Adipocyte (in vitro differentiated cells): ENCODE results near the gene DDX47.
"Not testable (repeated sequence)": the region's sequence is repeated elsewhere in the genome, so short reads cannot be mapped to it uniquely, and the experiment has no call there.

Experiments
- DNase-seq: peaks from one replicate; pipeline ENCODE4 v3.0.0-alpha.2; 2015; ENCODE audit warnings: low read depth
- H3K27me3 ChIP-seq: replicated peaks from 2 replicates; pipeline ENCODE4 v1.7.0; 2013; ENCODE audit warnings: mild to moderate bottlenecking, low read length, moderate library complexity; ENCODE audit not compliant: control insufficient read depth, insufficient read depth
- H3K36me3 ChIP-seq: 2 replicates; pipeline ENCODE4 v1.7.0; 2013; ENCODE audit warnings: low read length, mild to moderate bottlenecking, moderate library complexity; ENCODE audit not compliant: control insufficient read depth, insufficient read depth, severe bottlenecking
- H3K4me1 ChIP-seq: 2 replicates; pipeline ENCODE4 v1.7.0; 2013; ENCODE audit warnings: mild to moderate bottlenecking, low read length, moderate library complexity; ENCODE audit not compliant: control insufficient read depth, insufficient read depth
- H3K4me3 ChIP-seq: 2 replicates; pipeline ENCODE4 v1.7.0; 2013; ENCODE audit warnings: mild to moderate bottlenecking, low read length, moderate library complexity
- H3K9ac ChIP-seq: 2 replicates; pipeline ENCODE4 v1.7.0; 2013; ENCODE audit warnings: mild to moderate bottlenecking, low read length, moderate library complexity
- H3K9me3 ChIP-seq: 2 replicates; pipeline ENCODE4 v1.7.0; 2013; ENCODE audit warnings: mild to moderate bottlenecking, low read length, moderate library complexity; ENCODE audit not compliant: control insufficient read depth

DDX47 gene

DNA sequence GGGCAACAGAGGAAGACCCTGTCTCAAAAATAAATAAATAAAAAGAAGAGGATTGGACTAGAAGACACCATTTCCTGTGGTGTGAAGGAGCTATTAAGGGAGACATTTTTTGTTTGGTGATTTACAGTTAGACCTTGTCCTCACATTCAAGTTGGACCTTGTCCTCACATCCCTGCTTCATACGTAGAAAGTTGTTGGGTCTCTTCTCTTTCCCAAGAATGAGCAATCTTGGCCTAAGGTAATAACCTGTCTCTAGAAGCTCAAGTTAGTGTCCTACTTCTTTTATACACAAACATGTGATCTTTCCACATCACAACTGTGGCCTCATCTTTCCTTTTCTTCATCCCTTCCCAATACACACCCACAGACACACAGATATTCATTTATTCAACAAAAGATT is 14.7 kb upstream of the DDX47 start:
- DNase-seq = no peak
- no peaks in the 10 kb centered on the region for H3K9me3 ChIP-seq
- H3K4me1 ChIP-seq = peaks cover 5% of the 10 kb centered on the region
- no peak overlapping the region for H3K9ac ChIP-seq
- H3K36me3 ChIP-seq = no peaks in the 10 kb centered on the region
- no peak overlapping the region for H3K4me3 ChIP-seq
- H3K27me3 ChIP-seq = no peaks in the 10 kb centered on the region

DNA sequence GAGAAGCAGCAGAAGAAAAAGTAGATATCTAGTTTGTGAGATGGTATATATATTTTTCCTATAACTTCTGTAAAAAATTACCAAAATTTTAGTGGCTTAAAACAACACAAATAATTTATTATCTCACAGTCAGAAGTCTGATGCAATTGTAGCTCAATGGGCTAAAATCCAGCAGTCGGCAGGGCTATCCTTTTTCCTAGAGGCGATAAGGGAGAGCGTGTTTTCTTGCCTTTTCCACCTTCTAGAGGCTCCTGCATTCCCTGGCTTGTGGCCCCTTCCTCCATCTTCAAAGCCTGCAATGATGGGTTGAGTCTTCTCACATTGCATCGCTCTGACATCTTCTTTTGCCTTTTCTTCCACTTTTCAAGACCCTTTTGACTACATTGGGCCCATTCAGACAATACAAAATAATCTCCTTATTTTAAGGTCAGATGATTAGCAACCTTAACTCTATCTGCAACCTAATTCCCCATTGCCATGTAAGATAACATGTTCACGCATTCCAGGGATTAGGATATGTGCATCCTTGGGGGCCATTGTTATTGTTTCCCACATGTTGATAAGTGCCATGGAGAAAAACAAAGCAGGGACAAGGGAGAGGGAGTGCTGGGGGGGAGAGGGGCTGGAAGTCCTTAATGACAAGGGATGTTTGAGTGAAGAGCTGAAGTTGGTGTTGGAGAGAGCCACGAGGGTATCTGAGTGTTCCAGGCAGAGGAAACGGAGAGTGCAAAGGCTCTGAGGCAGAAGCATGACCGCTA is 13.8 kb upstream of the DDX47 start:
- Histone ChIP-seq H3K4me1 (peaks cover 13% of the 10 kb centered on the region), H3K9ac (no peak overlapping the region), H3K4me3 (no peak overlapping the region), H3K36me3 (no peaks in the 10 kb centered on the region), H3K9me3 (no peaks in the 10 kb centered on the region), H3K27me3 (no peaks in the 10 kb centered on the region)
- no peak for DNase-seq

DNA sequence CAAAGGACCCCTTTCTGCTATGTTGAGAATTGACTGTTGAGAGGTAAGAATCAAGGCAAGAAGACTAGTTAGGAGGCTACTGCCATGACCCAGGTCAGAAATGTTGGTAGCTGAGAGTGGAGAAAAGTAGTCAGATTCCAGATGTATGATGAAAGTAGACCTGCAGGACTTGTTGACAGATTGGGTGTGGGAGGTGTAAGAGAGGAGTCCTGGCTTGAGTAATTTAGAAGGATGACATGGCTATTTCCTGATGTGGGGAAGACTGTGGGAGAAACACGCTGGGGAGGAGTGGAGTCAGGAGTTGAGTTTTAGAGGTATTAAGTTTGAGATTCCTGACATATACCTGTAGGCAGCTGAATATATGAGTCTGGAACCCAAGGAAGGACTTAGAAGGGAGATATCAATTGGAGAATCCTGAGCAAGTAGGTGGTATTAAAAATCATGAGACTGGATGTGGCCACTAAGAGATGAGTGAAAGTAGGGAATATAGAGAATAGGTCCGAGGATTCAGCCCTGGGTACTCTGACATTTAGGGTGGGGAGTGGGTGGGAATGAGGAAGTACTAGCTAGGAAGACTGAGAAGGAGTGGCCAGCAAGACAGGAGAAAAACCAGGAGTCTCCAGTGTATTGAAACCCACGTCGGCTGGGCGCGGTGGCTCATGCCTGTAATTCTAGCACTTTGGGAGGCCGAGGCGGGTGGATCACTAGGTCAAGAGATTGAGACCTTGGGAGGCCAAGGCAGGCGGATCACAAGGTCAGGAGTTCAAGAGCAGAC is 12.6 kb upstream of the DDX47 start:
- H3K27me3 ChIP-seq = no peaks in the 10 kb centered on the region
- no peaks in the 10 kb centered on the region for H3K9me3 ChIP-seq
- no peak for DNase-seq
- peaks cover 14% of the 10 kb centered on the region for H3K4me1 ChIP-seq
- H3K9ac ChIP-seq = no peak overlapping the region
- no peak overlapping the region for H3K4me3 ChIP-seq
- no peaks in the 10 kb centered on the region for H3K36me3 ChIP-seq

DNA sequence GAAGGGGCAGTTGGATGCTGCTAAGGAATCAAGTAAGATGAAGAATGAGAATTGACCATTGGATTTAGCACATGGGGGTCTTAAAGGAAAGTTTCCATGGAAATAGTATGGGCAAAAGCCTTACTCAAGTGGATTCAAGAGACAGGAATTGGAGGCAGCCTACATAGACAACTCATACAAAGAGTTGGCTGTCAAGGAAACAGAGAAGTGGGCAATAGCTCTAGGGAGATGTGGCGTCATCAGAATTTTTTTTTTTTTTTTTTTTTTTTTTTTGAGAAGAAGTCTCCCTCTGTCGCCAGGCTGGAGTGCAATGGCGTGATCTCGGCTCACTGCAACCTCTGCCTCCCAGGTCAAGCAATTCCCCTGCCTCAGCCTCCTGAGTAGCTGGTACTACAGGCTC is 11.5 kb upstream of the DDX47 start:
- DNase-seq, H3K9me3 ChIP-seq: not testable (repeated sequence)

DNA sequence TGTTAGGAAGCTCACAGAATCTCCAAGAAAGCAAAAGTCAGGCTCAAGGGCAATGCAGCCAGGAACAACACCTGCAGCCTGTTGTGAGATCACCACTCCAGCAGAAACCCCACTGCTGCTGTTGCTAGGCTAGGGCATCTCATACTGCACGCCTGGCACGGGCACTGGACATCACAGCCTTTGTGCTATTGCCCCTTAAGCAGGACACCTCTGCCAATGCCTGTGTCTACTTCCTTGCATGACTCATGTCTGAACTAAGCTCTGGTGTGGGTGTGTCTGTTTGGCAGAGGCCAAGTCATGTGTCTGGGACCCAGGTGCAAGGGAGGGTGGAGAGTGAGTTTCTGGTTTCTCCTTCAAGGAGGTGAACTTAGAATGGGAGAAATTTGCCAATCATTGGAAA is 10.0 kb upstream of the DDX47 start:
- peaks cover 16% of the 10 kb centered on the region for H3K4me1 ChIP-seq
- DNase-seq = peak; percentile 73
- no peak overlapping the region for H3K4me3 ChIP-seq
- H3K9ac ChIP-seq = no peak overlapping the region
- H3K36me3 ChIP-seq = no peaks in the 10 kb centered on the region
- H3K27me3 ChIP-seq = no peaks in the 10 kb centered on the region
- no peaks in the 10 kb centered on the region for H3K9me3 ChIP-seq

More for the DNA sequence above, 11.5 kb upstream of the DDX47 start:
- H3K4me3 ChIP-seq, H3K27me3 ChIP-seq, H3K36me3 ChIP-seq, H3K9ac ChIP-seq: not testable (repeated sequence)
- H3K4me1 ChIP-seq = peaks cover 14% of the 10 kb centered on the region

DNA sequence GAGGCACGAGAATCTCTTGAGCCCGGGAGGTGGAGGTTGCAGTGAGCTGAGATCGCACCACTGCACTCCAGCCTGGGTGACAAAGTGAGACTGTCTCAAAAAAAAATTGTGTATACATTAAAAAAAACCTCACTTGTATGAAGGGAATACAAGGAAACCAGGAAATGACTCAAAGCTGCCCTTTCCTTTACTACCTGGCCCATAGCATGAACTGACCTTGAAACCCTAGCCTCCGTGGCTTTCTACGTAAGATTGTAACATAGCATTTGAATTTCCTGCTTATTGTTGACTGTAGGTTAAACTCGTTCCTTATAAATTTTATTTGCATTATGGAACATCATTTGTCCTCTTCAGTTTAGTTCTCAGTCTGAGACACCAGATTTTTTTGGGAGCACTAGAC is 9.1 kb upstream of the DDX47 start:
- no peaks in the 10 kb centered on the region for H3K27me3 ChIP-seq
- no peaks in the 10 kb centered on the region for H3K9me3 ChIP-seq
- no peak overlapping the region for H3K9ac ChIP-seq
- H3K4me3 ChIP-seq = no peak overlapping the region
- peaks cover 21% of the 10 kb centered on the region for H3K4me1 ChIP-seq
- no peak for DNase-seq
- no peaks in the 10 kb centered on the region for H3K36me3 ChIP-seq

DNA sequence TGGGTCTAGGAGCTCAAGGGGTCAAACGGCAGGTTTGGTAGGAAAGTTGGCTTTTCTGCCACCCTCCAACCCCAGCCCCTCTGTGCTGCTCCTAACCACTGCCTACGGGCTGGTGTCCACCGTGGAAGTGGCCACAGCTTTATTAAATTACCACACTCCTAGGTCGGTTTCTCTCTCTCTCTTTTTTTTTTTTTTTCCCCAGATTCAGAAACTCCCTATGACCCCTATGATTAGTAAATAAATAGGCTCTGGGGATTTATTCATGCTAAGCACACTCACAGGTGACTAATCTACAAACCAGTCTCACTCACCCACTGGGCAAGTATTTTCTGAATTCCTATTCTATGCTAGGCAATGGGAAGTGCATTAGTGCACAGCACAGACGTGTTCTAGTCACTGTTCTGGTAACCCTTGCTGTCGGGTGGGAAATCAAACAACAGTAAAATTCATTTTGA is 8.7 kb upstream of the DDX47 start:
- no peak overlapping the region for H3K4me3 ChIP-seq
- peaks cover 21% of the 10 kb centered on the region for H3K4me1 ChIP-seq
- no peaks in the 10 kb centered on the region for H3K36me3 ChIP-seq
- H3K27me3 ChIP-seq = no peaks in the 10 kb centered on the region
- peak; percentile 48 for DNase-seq
- no peak overlapping the region for H3K9ac ChIP-seq
- no peaks in the 10 kb centered on the region for H3K9me3 ChIP-seq

DNA sequence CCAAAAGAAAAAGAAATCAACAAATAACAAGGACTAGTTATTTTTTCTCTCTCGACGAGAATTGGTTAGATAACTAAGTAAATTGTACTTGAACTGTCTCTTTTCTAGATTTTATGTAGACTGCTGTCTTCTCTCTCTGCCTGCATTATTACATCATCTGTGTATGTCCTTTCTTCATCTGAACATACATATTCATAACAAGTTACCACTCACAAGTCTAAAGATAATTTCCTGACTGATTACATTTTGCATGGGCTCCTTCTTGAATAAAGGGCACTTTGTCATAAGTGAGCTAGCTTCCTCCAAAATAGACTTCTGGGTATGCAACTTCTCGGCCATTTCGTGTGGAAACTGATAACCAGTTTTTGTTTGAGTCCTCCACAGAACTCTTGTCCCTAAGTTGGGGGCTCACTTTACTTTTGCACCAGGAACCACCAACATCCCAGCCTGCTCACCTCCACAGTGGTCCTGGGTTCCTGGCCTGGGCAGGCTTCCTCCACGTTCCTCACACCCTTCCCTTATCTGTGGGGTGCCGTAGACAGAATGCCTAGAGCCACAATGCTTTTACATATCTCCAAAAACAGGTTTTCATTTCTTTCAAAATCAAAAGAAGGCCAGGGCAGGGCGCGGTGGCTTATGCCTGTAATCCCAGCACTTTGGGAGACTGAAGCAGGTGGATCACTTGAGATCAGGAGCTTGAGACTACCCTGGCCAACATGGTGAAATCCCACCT is 6.2 kb upstream of the DDX47 start:
- H3K9me3 ChIP-seq = no peaks in the 10 kb centered on the region
- no peak overlapping the region for H3K9ac ChIP-seq
- H3K36me3 ChIP-seq = no peaks in the 10 kb centered on the region
- peaks cover 21% of the 10 kb centered on the region for H3K4me1 ChIP-seq
- no peak for DNase-seq
- no peak overlapping the region for H3K4me3 ChIP-seq
- no peaks in the 10 kb centered on the region for H3K27me3 ChIP-seq

DNA sequence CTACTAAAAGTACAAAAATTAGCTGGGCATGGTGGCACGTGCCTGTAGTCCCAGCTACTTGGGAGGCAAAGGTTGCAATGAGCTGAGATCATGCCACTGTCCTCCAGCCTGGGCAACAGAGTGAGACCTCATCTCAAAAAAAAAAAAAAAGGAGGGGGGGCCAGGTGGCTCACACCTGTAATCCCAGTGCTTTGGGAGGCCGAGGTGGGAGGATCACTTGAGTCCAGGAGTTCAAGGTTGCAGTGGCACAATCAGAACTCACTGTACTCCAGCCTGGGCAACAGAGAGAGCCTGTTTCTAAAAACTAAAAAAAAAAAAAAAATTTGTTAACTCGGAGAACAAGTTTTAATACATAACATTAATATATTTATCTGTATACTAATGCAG is 5.6 kb upstream of the DDX47 start:
- not testable (repeated sequence) for H3K9me3 ChIP-seq, H3K4me3 ChIP-seq, H3K27me3 ChIP-seq, H3K9ac ChIP-seq, DNase-seq, H3K36me3 ChIP-seq
- peaks cover 21% of the 10 kb centered on the region for H3K4me1 ChIP-seq

DNA sequence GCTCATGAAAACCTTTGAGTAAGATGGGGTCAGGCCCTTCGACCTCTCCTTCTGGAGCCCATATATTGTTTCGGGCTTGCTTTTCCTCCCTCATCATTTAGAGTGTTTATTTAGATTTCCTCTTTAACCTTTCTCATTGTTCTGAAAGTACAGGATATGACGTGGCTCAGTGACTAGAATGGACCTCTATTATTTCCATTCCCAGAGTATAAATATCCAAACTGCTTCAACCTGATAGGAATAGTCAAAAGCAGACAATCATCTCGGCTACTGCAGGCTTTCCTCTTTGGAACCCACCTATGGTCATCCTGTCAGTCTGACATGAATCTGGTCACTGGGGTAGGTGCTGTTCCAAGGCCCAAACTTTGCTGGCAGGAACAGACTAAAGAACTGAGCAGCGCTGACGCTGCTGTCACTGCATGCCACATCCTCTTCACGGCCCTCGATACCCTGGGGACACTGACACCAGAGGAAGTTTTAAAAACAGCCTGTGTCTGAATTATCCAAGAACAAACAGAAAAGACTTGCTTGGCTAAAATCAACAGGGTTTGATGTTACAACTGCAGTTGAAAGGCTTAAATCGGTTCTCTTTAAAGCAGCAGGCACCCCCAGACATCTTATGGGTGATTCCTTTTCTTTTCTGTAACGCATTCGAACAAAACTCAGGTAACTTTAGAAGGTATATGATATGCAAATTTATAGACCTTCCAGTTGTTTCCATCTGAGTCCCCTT is 5.0 kb upstream of the DDX47 start:
- H3K9ac ChIP-seq = peak overlapping the region; percentile 21
- peak overlapping the region; percentile 39 for H3K4me3 ChIP-seq
- peaks cover 19% of the 10 kb centered on the region for H3K4me1 ChIP-seq
- no peaks in the 10 kb centered on the region for H3K27me3 ChIP-seq
- peak; percentile 42 for DNase-seq
- no peaks in the 10 kb centered on the region for H3K36me3 ChIP-seq
- H3K9me3 ChIP-seq = no peaks in the 10 kb centered on the region
